OCI-LY1 (cell line): ENCODE measurements around the gene SPRED1.

Source experiments
- H2AFZ ChIP-seq: fragments of 200-600 bp; sonication (generic), shearing (Covaris generic); 2 replicates; pipeline ENCODE4 v1.6.0; 2014; ENCODE audit warnings: antibody characterized with exemption, mild to moderate bottlenecking, low read length
- H3F3A ChIP-seq: fragments of 200-600 bp; sonication (generic), shearing (Covaris generic); 2 replicates; pipeline ENCODE4 v1.6.0; 2014; ENCODE audit warnings: mild to moderate bottlenecking, antibody characterized with exemption, low read length, moderate library complexity; ENCODE audit not compliant: insufficient read depth
- H3K27ac ChIP-seq: fragments of 200-600 bp; sonication (generic); 2 replicates; pipeline ENCODE4 v1.5.1; 2014; ENCODE audit warnings: low read length, mixed run types, mild to moderate bottlenecking, low read depth; ENCODE audit not compliant: poor library complexity, severe bottlenecking
- H3K27me3 ChIP-seq: fragments of 200-600 bp; sonication (generic); 2 replicates; pipeline ENCODE4 v1.6.0; 2014; ENCODE audit warnings: antibody characterized with exemption, mild to moderate bottlenecking, low read length, moderate library complexity; ENCODE audit not compliant: insufficient read depth
- H3K36me3 ChIP-seq: fragments of 200-600 bp; sonication (generic); 2 replicates; pipeline ENCODE4 v1.6.1; 2014; ENCODE audit warnings: mild to moderate bottlenecking, antibody characterized with exemption, low read length, moderate library complexity, mixed read lengths; ENCODE audit not compliant: insufficient read depth
- H3K4me1 ChIP-seq: fragments of 200-600 bp; sonication (generic); 2 replicates; pipeline ENCODE4 v1.5.1; 2014; ENCODE audit warnings: mild to moderate bottlenecking, low read length, moderate library complexity; ENCODE audit not compliant: insufficient read depth, severe bottlenecking
- H3K4me2 ChIP-seq: fragments of 200-600 bp; sonication (generic), shearing (Covaris generic); 2 replicates; pipeline ENCODE4 v1.6.1; 2014; ENCODE audit warnings: low read length
- H3K4me3 ChIP-seq: fragments of 200-600 bp; sonication (generic); 2 replicates; pipeline ENCODE4 v1.5.1; 2014; ENCODE audit warnings: low read length, low read depth, mild to moderate bottlenecking, mixed read lengths; ENCODE audit not compliant: poor library complexity, severe bottlenecking
- H3K79me2 ChIP-seq: fragments of 200-600 bp; shearing (Covaris generic); 2 replicates; pipeline ENCODE4 v1.6.1; 2016; ENCODE audit warnings: mixed run types, low read length, mixed read lengths; ENCODE audit not compliant: insufficient read depth
- H3K9ac ChIP-seq: fragments of 200-600 bp; sonication (generic), shearing (Covaris generic); 2 replicates; pipeline ENCODE4 v1.6.1; 2014; ENCODE audit warnings: mild to moderate bottlenecking, low read length, mixed read lengths
- H3K9me2 ChIP-seq: fragments of 200-600 bp; sonication (generic), shearing (Covaris generic); 2 replicates; pipeline ENCODE4 v1.6.1; 2014; ENCODE audit warnings: low read depth, mild to moderate bottlenecking, low read length, mixed read lengths
- H3K9me3 ChIP-seq: fragments of 200-600 bp; shearing (Covaris generic); 2 replicates; pipeline ENCODE4 v1.6.1; 2014; ENCODE audit warnings: low read length, mixed read lengths
- H4K20me1 ChIP-seq: fragments of 200-600 bp; sonication (generic), shearing (Covaris generic); 2 replicates; pipeline ENCODE4 v1.6.0; 2016; ENCODE audit warnings: mild to moderate bottlenecking, low read length; ENCODE audit not compliant: insufficient read depth
- CTCF ChIP-seq: fragments of 200-600 bp; sonication (generic), shearing (Covaris generic); IDR thresholded peaks from 2 replicates; pipeline ENCODE4 v1.5.1; 2017; ENCODE audit warnings: mild to moderate bottlenecking, antibody characterized with exemption, low read length, moderate library complexity, mixed read lengths
- EZH2 ChIP-seq: fragments of 200-600 bp; sonication (generic), shearing (Covaris generic); IDR thresholded peaks from 2 replicates; pipeline ENCODE4 v1.8.0; 2017; ENCODE audit warnings: borderline replicate concordance, mixed run types, mild to moderate bottlenecking, antibody characterized with exemption, low read length, moderate library complexity, mixed read lengths

Gene SPRED1

GRCh38 chr15:38320181-38320580, 67.5 kb downstream of the SPRED1 start:
- H4K20me1 ChIP-seq = no peaks in the 10 kb centered on the region
- H3K9ac ChIP-seq = no peak overlapping the region
- no peaks in the 10 kb centered on the region for H3K9me2 ChIP-seq
- no peak overlapping the region for H3K27ac ChIP-seq
- H3K4me2 ChIP-seq = no peak overlapping the region
- H3K9me3 ChIP-seq = no peaks in the 10 kb centered on the region
- H3K79me2 ChIP-seq = no peaks in the 10 kb centered on the region
- no peaks in the 10 kb centered on the region for H3K27me3 ChIP-seq
- no peak overlapping the region for H2AFZ ChIP-seq
- H3K36me3 ChIP-seq = no peaks in the 10 kb centered on the region
- no peak for TF ChIP-seq CTCF
- TF ChIP-seq EZH2 = no peak
- H3K4me3 ChIP-seq = no peak overlapping the region
- no peaks in the 10 kb centered on the region for H3F3A ChIP-seq
- peaks cover 2% of the 10 kb centered on the region for H3K4me1 ChIP-seq

GRCh38 chr15:38320866-38321265, 68.2 kb downstream of the SPRED1 start:
- TF ChIP-seq CTCF (no peak), EZH2 (no peak)
- H2AFZ ChIP-seq = no peak overlapping the region
- no peak overlapping the region for H3K9ac ChIP-seq
- no peaks in the 10 kb centered on the region for H4K20me1 ChIP-seq
- H3K9me2 ChIP-seq = no peaks in the 10 kb centered on the region
- H3K4me1 ChIP-seq = peaks cover 5% of the 10 kb centered on the region
- H3K4me2 ChIP-seq = no peak overlapping the region
- no peaks in the 10 kb centered on the region for H3F3A ChIP-seq
- no peaks in the 10 kb centered on the region for H3K9me3 ChIP-seq
- H3K79me2 ChIP-seq = no peaks in the 10 kb centered on the region
- H3K36me3 ChIP-seq = no peaks in the 10 kb centered on the region
- no peaks in the 10 kb centered on the region for H3K27me3 ChIP-seq
- H3K27ac ChIP-seq = no peak overlapping the region
- H3K4me3 ChIP-seq = no peak overlapping the region

DNA sequence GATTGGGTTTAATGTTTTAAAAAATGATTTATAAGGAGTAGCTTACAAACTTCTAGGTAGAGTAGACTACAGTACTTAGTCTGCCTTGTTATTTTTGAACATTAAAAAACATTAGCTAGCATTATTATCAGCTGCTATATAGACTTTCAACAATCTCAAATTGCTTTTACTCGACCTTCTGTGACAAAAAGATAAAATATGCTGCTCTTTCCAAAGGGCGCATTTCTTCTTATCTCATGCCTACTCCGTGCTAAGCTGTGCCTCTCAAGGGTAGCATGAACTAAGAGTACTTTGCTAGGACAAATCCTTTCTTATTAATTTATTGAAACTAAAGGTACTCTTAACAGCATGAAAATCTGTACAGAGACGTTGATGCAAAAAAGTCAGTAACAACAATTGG, 71.3 kb downstream of the SPRED1 start:
- no peaks in the 10 kb centered on the region for H3K27me3 ChIP-seq
- H3K4me3 ChIP-seq = no peak overlapping the region
- H3K27ac ChIP-seq = no peak overlapping the region
- no peaks in the 10 kb centered on the region for H3K79me2 ChIP-seq
- no peak overlapping the region for H3K9ac ChIP-seq
- no peaks in the 10 kb centered on the region for H3F3A ChIP-seq
- H2AFZ ChIP-seq = no peak overlapping the region
- no peaks in the 10 kb centered on the region for H4K20me1 ChIP-seq
- H3K9me2 ChIP-seq = no peaks in the 10 kb centered on the region
- H3K36me3 ChIP-seq = no peaks in the 10 kb centered on the region
- peaks cover 5% of the 10 kb centered on the region for H3K4me1 ChIP-seq
- no peaks in the 10 kb centered on the region for H3K9me3 ChIP-seq
- TF ChIP-seq EZH2 (no peak), CTCF (no peak)
- no peak overlapping the region for H3K4me2 ChIP-seq
